GM19099 (cell line): Measurements from ENCODE around the gene CTSF.

Source experiments
- POLR2A ChIP-seq: IDR thresholded peaks from 3 replicates; pipeline ENCODE4 v1.6.1; 2011; ENCODE audit warnings: low read depth; ENCODE audit not compliant: insufficient read length; ENCODE audit errors: extremely low read depth

Gene CTSF

DNA sequence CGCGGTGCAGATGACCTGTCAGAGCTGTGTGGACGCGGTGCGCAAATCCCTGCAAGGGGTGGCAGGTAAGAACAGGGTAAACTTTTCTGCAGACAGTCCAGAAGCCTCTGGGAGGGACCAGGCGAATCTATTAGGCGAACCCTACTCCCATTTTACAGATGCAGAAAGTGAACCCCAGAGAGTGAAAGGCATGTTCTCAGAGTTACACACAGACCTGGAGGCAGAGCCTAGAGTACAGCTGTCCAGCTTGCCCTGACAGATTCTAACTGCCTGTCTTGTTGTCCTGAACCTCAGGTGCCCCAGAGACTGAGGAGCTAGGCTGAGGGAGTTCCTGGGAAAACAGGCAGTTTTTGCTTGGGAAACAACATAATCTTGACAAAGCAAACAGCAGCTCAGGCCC is 25.2 kb upstream of the CTSF start:
- TF ChIP-seq POLR2A = no peak

GRCh38 chr11:66593303-66593635 is 24.9 kb upstream of the CTSF start:
- TF ChIP-seq POLR2A = no peak

- peak; percentile 95 for TF ChIP-seq POLR2A
Observed at GRCh38 chr11:66592457-66593302, 24.3 kb upstream of the CTSF start, which contains the start of the genes CCDC87 and CCS. CCDC87 (minus strand) TSS chr11:66593063; CDS start chr11:66593015, 48 bp downstream. CCS (plus strand) TSS chr11:66593185; CDS start chr11:66593262, 77 bp downstream.

DNA sequence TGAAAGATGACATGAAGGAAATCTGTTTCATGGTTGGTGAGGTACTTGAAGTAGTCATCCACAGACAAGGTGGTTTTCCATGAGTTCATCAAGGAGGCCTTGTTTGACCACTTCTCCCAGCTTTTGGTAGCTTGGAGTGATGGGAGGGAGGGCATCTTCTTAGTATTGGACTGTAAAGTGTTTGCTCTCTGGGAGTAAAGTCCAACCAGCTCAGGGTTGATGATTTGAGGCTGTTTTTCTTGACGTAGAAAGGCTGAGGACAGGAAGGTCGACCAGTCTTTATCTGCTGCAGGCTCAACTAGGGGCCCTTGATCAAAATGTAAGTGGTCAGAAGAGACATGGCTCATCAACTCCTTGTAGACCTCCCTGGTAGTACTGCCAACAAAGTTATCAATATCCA is 22.8 kb upstream of the CTSF start:
- TF ChIP-seq POLR2A = no peak

DNA sequence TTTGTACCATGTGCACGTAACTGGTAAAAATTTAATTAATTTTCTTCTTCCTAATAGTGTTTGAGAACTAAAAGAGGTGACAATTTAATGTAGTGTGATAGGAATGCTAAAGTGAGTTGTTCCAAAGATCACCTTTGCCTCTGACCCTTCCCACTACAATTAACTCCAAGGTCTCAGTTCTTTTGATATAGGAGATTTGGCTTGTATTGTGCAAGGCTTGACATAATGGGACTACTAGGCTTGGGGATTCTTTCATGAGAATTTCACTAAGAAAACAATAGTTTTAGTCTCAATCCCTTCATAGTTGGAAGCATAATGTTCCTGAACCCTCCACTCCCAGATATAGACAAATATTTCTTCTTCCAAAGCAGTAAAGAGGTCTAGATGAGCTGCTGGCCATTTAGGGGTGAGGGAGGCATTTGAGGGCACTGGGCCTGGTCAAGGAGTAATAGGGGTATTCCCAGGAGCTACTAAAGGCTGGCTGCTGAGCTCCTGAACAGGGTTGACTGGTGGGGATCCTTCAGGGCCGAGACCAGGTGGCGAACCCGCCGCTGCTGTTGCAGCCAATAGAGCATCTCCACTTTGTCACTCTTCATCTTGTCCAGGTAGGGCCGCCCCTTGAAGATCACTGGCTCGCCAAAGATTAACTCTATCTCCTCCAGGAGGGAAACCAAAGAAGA is 21.7 kb upstream of the CTSF start:
- no peak for TF ChIP-seq POLR2A

GRCh38 chr11:66586136-66586535 is 17.7 kb upstream of the CTSF start:
- no peak for TF ChIP-seq POLR2A

GRCh38 chr11:66581261-66581660 is 12.9 kb upstream of the CTSF start:
- TF ChIP-seq POLR2A = no peak

- no peak for TF ChIP-seq POLR2A
Observed at GRCh38 chr11:66580803-66581202, 12.4 kb upstream of the CTSF start.

DNA sequence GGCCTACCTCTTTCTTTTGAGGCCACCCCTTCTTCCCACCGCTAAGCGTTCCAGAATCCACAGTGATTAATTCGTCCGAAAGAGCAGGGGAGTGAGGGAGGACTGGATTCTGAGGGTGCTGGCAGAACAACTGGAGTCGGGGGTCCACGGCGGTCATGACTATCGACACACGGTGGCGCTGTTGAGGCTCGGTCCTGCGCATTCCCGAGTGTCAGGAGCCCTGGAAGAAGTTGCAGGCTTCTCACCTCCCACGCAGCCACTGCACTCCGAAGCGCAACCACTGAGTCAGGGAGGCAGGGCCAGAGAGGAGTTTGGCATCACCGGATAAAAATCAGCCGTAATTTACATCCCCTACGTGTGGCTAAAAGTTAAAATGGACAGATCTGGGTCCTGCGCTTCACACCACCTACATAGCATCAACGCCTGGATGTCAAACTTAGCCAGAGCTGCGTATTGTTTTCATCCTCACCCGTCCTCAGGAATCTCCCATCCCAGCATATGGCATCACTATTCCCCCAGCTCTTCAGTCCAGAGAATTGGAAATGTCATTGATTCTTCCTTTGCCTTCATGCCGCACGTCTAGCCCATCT is 10.7 kb upstream of the CTSF start:
- no peak for TF ChIP-seq POLR2A

DNA sequence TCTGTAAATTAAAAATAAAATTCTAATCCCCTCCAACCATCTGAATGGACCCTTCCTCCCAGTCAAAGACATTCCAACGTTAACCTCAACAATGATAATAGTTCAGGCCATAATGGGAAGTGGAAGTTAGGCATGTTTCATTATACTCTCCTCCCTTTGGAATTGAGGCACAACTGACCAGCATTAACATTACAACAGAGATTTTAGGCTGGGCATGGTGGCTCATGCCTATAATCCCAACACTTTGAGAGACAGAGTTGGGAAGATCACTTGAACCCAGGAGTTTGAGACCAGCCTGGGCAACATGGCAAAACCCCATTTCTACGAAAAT is 2.4 kb upstream of the CTSF start:
- TF ChIP-seq POLR2A = no peak

GRCh38 chr11:66570079-66570849 is 1.9 kb upstream of the CTSF start:
- no peak for TF ChIP-seq POLR2A

DNA sequence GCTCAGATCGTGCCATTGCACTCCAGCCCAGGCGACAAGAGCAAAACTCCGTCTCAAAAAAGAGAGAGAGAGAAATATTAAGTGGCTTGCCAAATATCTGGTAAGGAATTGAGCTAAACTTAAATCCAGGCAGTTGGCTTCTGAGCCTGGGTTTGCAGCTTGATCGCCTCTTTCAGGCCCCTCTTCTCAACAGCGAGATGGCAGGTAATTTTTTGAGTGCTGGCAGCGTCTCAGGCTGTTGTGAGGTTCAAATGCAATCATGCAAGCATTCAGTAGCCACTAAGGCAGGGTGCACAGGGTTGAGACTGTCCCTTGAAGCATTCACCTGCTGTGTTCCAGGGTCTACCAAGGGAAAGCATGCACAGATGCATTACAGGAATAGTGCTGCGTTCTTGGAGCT is 670 bp upstream of the CTSF start:
- no peak for TF ChIP-seq POLR2A

DNA sequence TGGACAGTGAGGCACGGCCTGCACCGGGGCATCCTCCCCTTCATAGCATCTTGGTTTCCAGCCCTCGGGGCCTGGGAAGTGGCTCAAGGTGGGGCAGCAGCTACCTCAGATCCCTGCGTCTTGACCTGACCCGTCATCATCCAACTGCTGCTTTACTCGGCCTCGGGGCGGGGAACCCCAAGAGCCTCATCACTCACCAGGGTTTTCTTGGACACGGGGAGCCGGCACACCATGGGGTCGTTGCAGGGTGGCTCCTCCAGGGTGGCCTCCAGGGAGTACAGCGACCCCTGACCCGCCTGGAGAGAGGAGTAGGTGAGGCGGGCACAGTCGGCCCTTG is 651 bp downstream of the CTSF start:
- TF ChIP-seq POLR2A = no peak

GRCh38 chr11:66566221-66566620 is 2.2 kb downstream of the CTSF start:
- TF ChIP-seq POLR2A = no peak

DNA sequence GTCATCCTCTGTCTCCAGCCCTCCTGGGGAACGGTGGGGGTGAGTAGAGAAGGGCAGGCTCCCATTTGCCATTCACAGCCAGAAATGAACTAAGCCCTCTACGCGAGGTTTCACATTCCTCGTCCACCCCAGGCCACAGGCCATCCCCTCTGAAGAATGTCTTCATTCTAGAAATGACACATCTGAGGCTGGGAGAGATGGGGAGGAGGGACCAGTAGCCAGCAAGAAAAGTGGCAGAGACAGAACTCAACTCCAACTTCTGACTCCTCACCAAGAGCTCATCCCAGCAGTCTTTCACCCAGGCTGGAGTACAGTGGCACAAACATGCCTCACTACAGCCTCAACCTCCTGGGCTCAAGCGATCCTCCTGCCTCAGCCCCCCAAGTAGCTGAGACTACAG is 3.4 kb downstream of the CTSF start:
- no peak for TF ChIP-seq POLR2A
